Measurements from ENCODE around the gene NEU4. TPM values are rescaled to one million over a fixed set of nuclear protein-coding genes. Genes with fewer than 3 reads are reported as not detected.

Gene NEU4
- total RNA-seq, 1 experiment from 2014 or later = 10.0 TPM

- no peak overlapping the region for H3K27ac ChIP-seq (ENCODE audit: low read length)
- in situ Hi-C loops (cut with HindIII; ENCODE audit: low pct_unique_long_range_greater_than_20kb, low sequenced_read_pairs) = no loop called here
- H3K36me3 ChIP-seq (ENCODE audit: control insufficient read depth, insufficient read depth, low read length) = no peaks in the 10 kb centered on the region
- CTCF ChIA-PET = interaction anchor here (0.6 kb wide), 2 partner anchors 23 to 64 kb away, joined by 3 to 6 read pairs; no protein-coding TSS in a partner anchor
- peak; percentile 68 for ATAC-seq
- no peaks in the 10 kb centered on the region for H3K27me3 ChIP-seq (ENCODE audit: control insufficient read depth, insufficient read depth, low read length)
- TF ChIP-seq POLR2AphosphoS5 (IDR thresholded peaks at IDR 0.05; ENCODE audit: low read depth, low read length) = no peak
- TF ChIP-seq REST (IDR thresholded peaks at IDR 0.05; ENCODE audit: insufficient read depth in 1 of 2, low read depth in 2 of 2, low read length in 1 of 2) = no peak
- TF ChIP-seq CTCF (IDR thresholded peaks at IDR 0.05) = no peak
- no peak for TF ChIP-seq TCF7L2 (IDR thresholded peaks at IDR 0.05; ENCODE audit: low read depth, low read length)
- TF ChIP-seq SIN3A (IDR thresholded peaks at IDR 0.05; ENCODE audit: borderline replicate concordance, insufficient read depth, low read depth, low read length) = no peak
- POLR2A ChIA-PET = no interaction called here
- intact Hi-C loops (cut with micrococcal nuclease; ENCODE audit: unreplicated experiment) = no loop called here
- no peaks in the 10 kb centered on the region for H3K9me3 ChIP-seq (ENCODE audit: control insufficient read depth, insufficient read depth, low read depth, low read length)
- no peak overlapping the region for H3K4me3 ChIP-seq (ENCODE audit: low read depth in 2 of 2, low read length in 2 of 2)
- H3K4me1 ChIP-seq (ENCODE audit: control insufficient read depth, insufficient read depth, low read length) = peaks cover 8% of the 10 kb centered on the region; the same call in 1 of the 2 replicates
- BruUV-seq (replicated peaks) = no TSS peak
- no peak for DNase-seq (ENCODE audit: low read depth, low spot score)
Observed at GRCh38 chr2:241860184-241861078, 51.4 kb downstream of the NEU4 start.

GRCh38 chr2:241861264-241861663 lies 52.3 kb downstream of the NEU4 start:
- DNase-seq (ENCODE audit: low read depth, low spot score) = no peak

More at GRCh38 chr2:241861264-241861663, 52.3 kb downstream of the NEU4 start:
- no peak for ATAC-seq
- H3K27me3 ChIP-seq (ENCODE audit: control insufficient read depth, insufficient read depth, low read length) = no peaks in the 10 kb centered on the region
- in situ Hi-C loops (cut with HindIII; ENCODE audit: low pct_unique_long_range_greater_than_20kb, low sequenced_read_pairs) = no loop called here
- H3K4me3 ChIP-seq (ENCODE audit: low read depth in 2 of 2, low read length in 2 of 2) = no peak overlapping the region
- no TSS peak for BruUV-seq (replicated peaks)
- H3K4me1 ChIP-seq (ENCODE audit: control insufficient read depth, insufficient read depth, low read length) = peaks cover 8% of the 10 kb centered on the region; the same call in 1 of the 2 replicates
- intact Hi-C loops (cut with micrococcal nuclease; ENCODE audit: unreplicated experiment) = no loop called here
- no peaks in the 10 kb centered on the region for H3K9me3 ChIP-seq (ENCODE audit: control insufficient read depth, insufficient read depth, low read depth, low read length)
- TF ChIP-seq SIN3A (IDR thresholded peaks at IDR 0.05; ENCODE audit: borderline replicate concordance, insufficient read depth, low read depth, low read length) = no peak
- no peak for TF ChIP-seq TCF7L2 (IDR thresholded peaks at IDR 0.05; ENCODE audit: low read depth, low read length)
- no peak for TF ChIP-seq REST (IDR thresholded peaks at IDR 0.05; ENCODE audit: insufficient read depth in 1 of 2, low read depth in 2 of 2, low read length in 1 of 2)
- no peak for TF ChIP-seq CTCF (IDR thresholded peaks at IDR 0.05)
- TF ChIP-seq POLR2AphosphoS5 (IDR thresholded peaks at IDR 0.05; ENCODE audit: low read depth, low read length) = no peak
- ChIA-PET CTCF (no interaction called here), POLR2A (no interaction called here)
- no peaks in the 10 kb centered on the region for H3K36me3 ChIP-seq (ENCODE audit: control insufficient read depth, insufficient read depth, low read length)
- H3K27ac ChIP-seq (ENCODE audit: low read length) = no peak overlapping the region

Data from Panc1 (cell line).